Measurements from ENCODE around the gene ENTR1.

ENTR1 gene

DNA sequence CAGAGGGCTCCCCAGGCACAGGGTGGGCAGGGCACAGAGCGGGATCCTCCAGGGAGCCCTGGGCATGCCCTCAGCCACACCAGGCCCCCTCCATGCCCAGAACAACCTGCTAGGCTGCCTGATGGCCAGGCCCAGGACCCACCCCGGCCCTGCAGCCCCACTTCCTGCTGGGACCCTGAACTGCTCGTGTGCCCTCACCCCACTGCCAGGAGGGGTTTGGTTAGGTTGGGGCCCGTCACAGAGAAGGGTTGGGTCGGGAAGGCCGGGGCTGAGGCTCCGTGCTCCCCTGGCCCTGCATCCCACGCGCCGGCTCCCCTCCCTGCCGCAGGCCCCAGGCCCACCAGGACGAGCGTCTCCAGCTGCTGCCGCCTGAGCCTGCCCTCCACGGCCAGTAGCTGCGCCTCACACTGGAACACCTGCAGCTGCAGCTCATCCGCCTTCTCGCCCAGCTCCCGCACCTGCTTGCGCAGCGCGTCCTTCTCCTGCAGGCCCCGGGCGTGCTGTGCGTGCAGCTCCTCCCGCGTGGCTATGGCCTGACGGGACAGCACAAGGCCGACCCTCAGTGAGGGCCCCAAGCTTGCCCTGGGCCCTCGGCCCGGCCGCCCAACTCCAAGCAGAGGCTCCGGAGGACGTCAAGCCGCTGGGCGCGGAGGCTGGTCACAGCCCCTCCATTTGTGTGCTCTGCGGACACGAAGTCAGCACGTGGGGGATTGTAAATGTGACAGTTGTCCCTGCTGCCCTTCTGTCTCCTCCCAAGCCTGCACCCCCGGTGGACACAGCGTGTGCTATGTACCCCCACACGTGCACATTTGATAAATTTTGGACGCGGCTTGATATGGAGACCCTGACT, 42.9 kb downstream of the ENTR1 start:
- no peak overlapping the region for H3K4me3 ChIP-seq (ENCODE audit: low read depth, low read length)
- TF ChIP-seq, protein P1, sequence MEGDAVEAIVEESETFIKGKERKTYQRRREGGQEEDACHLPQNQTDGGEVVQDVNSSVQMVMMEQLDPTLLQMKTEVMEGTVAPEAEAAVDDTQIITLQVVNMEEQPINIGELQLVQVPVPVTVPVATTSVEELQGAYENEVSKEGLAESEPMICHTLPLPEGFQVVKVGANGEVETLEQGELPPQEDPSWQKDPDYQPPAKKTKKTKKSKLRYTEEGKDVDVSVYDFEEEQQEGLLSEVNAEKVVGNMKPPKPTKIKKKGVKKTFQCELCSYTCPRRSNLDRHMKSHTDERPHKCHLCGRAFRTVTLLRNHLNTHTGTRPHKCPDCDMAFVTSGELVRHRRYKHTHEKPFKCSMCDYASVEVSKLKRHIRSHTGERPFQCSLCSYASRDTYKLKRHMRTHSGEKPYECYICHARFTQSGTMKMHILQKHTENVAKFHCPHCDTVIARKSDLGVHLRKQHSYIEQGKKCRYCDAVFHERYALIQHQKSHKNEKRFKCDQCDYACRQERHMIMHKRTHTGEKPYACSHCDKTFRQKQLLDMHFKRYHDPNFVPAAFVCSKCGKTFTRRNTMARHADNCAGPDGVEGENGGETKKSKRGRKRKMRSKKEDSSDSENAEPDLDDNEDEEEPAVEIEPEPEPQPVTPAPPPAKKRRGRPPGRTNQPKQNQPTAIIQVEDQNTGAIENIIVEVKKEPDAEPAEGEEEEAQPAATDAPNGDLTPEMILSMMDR (IDR thresholded peaks at IDR 0.05; ENCODE audit: low read depth, low read length, missing control alignments), result no peak
- DNase-seq (ENCODE audit: low read depth), result no peak

DNA sequence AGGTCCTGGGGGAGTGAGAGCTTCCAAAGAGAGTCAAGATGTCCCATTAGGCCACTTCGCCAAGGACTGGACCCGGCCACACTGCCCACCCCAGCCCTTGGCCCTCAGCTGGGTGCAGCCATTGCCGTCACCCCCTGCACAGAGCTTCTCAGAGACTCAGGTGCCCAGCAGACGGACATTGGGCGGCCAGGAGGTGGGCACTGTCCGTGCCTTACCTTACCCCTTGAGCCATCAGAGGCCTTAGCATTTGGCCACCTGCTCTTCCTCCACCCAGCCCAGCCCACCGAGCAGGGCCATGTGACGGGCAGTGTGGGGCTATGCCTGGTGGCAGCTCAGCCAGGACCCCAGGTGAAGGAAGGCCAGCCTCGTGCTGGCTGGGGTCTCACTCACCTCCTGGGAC, 43.6 kb downstream of the ENTR1 start:
- TF ChIP-seq, protein P1 (IDR thresholded peaks at IDR 0.05; ENCODE audit: low read depth, low read length, missing control alignments), result no peak
- no peak overlapping the region for H3K4me3 ChIP-seq (ENCODE audit: low read depth, low read length)
- no peak for DNase-seq (ENCODE audit: low read depth)

DNA sequence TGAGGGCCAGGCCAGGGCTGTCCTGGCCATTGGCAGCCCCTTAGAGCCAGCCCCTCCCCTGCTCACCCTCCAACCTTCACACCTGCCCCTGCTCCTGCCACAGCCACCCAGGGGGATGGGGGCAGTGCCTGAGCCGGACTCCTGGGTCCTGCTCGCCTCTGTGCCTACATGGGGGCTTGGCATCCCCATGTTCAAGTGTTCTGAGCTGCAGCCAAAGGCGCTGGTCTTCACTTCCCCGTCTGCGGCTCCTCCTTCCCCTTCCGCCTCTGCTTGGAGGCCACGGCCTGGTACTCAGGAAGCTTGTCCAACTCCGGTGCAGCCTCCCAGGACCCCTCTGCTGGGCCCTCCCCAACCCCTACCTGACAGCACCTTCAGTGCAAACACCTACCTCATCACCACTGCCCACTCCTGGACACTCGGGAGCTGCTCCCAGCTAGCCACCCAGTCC, 44.6 kb downstream of the ENTR1 start:
- no peak for DNase-seq (ENCODE audit: low read depth)
- TF ChIP-seq, protein P1 (IDR thresholded peaks at IDR 0.05; ENCODE audit: low read depth, low read length, missing control alignments), result no peak
- no peak overlapping the region for H3K4me3 ChIP-seq (ENCODE audit: low read depth, low read length)

DNA sequence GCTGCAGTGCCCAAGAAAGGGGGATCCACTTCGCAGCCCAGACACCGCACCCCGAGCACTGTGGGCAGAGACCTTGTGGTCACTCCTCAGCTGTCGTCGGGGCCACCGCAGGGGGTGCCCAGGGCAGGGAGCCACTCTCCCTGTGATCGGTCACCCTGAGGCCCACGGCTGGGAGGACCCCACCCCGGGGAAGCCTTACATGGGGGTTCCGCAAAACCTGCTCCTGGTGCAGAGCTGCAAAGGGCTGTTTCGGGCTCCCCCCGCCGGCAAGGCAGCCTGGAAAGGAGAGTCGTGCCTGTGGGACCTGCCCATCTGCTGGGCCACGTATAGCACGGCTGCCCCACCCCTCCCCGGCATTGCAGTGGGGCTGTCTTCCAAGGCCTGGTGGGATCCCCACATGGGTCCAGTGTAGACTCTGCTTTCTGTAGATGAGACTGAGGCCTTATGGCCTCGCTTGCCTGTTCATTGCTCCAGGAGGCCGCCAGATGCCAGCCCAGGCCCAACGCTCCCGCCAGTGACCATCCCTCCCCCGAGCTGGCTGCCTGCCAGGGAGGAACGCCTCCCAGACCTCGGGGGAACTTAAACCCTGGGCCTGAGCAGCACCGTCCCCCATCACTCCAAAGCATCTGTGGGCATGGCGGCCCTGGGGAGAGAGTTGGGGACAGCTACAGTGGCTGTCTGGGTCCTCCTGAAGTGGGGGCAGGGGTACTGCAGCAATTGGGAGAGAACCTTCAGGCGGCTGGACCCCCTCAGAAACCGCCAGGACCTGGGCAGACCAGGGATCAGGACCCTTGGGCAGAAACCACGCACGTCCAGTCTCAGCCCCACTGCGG, 45.3 kb downstream of the ENTR1 start:
- TF ChIP-seq, protein P1 (IDR thresholded peaks at IDR 0.05; ENCODE audit: low read depth, low read length, missing control alignments), result no peak
- DNase-seq (ENCODE audit: low read depth), result no peak
- no peak overlapping the region for H3K4me3 ChIP-seq (ENCODE audit: low read depth, low read length)

DNA sequence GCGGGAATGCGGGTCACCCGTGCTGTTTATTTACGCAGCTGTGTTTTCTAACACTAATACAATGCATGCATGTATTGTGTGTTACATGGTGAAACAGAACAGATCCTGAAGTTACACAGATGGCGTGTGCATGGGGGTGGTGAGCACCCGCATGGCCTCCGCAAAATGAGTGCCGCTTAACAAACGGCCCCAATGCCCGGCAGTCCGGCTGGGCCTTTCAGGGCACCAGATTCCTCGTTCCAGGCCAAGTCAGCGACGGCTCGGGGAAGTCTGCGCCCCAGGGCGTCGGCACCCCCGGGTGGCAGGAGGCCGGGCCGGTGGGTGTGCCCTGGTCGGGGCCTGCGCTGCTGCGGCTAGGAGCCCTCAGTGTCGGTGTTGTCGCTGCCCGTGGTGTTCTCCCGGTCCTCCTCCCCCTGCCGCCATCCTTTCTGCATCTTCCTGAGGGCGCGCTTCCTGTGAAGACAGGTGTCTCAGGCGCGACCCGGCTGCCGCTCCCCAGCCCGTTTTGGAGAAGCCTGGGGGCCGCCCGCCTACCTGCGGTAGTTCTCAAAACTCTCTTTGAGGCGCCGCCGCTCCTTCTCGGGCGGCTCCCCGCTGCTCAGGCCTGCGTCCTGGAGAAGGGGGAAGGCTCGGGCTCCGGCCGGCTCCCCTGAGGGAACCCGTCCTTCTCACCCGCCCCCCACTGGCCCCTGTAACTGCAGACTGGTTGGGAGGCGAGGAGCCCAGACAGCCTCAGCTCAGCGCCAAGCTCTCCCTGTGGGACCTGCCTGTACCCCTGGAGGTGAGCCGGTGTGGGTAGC, 46.3 kb downstream of the ENTR1 start:
- TF ChIP-seq, protein P1 (IDR thresholded peaks at IDR 0.05; ENCODE audit: low read depth, low read length, missing control alignments), result no peak
- DNase-seq (ENCODE audit: low read depth), result no peak
- no peak overlapping the region for H3K4me3 ChIP-seq (ENCODE audit: low read depth, low read length)

DNA sequence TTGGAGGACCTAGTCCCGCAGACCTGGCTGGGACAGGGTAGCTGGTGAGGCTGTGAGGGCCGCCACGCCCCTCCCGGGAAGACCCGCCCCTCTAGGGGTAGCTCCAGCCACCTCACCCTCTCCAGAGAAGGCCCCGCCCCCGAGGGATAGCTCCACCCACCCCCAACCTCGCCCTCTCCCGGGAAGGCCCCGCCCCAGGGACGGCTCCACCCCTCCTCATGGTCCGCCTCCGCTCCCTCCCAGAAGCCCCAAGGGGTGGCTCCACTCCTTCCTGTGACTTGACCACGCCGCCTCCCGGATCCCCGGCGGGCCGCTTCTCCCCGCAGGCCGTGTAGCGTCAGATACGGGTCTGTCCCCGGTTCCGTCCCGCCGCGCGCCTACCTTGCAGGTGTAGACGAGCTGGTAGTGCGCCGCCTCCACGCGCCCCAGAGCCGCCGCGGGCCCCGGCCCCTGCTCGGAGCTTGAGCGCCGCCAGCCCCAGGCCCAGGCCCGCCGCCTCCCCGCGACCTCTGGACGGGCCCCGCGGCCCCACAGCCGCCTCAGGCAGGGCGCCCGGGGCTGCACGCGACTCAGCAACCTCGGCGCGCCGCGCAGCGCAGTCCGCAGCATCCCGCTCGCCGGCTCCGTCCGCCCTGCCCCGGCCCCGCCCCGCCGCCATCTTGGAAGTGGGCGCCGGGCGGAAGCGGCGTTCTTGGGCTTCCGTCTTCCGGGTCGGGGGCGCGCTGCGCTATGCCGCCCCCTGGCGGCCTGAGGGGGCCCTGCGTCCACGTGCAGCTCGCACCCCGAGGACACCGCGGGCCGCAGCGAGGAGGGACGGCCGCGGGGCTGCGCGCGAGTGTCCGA, 47.1 kb downstream of the ENTR1 start, which contains the start of gene DNLZ:
TSS of gene DNLZ (minus strand) at position 639 of the 843 bp plus-strand sequence. CDS start at position 609, 30 bp downstream.
- peak within 1 kb of the TSS; percentile 84 for H3K4me3 ChIP-seq (ENCODE audit: low read depth, low read length)
- DNase-seq (ENCODE audit: low read depth), result peak; percentile 75
- TF ChIP-seq, protein P1 (IDR thresholded peaks at IDR 0.05; ENCODE audit: low read depth, low read length, missing control alignments), result peak; percentile 90

Data from GM12864 (cell line).